GM13976 (cell line): ENCODE results near the gene LTBP3.

Source experiments
- DNase-seq: peaks from one replicate; pipeline ENCODE4 v3.0.0; 2012; ENCODE audit warnings: low spot score
- in situ Hi-C: fragments of 300-500 bp; cut with MboI; formaldehyde crosslinking; loops from one replicate; pipeline ENCODE4 v1.12.0; 2022; ENCODE audit warnings: low sequenced_read_pairs, mixed read lengths, inconsistent platforms; ENCODE audit not compliant: unreplicated experiment
- TF ChIP-seq, protein P1 (sequence below): IDR thresholded peaks from 2 replicates; pipeline ENCODE4 v1.5.1; 2012; ENCODE audit warnings: borderline replicate concordance, mild to moderate bottlenecking; ENCODE audit not compliant: insufficient read depth; ENCODE audit errors: extremely low read depth, missing control alignments, control extremely low read depth

LTBP3 gene

DNA sequence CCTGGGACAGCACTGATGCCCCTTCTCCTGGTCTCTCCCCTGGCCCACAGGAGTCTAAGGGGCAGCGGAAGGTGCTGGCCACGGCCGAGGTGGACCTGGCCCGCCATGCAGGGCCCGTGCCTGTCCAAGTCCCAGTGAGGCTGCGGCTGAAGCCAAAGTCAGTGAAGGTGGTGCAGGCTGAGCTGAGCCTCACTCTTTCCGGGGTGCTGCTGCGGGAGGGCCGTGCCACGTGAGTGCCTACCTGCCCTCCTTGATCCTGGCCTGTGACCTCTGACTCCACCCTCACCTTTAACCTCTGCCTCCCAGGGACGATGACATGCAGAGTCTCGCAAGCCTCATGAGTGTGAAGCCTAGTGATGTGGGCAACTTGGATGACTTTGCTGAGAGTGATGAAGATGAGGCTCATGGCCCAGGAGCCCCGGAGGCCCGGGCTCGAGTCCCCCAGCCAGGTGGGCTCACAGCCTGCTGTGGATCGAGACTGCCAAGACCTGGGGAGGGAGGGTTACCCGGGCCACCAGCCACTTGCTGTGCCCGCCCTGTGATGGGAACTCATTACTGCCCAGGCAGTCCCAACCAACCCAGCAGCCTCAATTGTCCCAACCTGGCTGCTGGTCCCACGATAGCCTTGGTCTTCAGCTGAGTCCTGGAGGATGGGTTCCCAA lies 22.0 kb upstream of the LTBP3 start:
- in situ Hi-C loops, result no loop called here
- TF ChIP-seq, protein P1, sequence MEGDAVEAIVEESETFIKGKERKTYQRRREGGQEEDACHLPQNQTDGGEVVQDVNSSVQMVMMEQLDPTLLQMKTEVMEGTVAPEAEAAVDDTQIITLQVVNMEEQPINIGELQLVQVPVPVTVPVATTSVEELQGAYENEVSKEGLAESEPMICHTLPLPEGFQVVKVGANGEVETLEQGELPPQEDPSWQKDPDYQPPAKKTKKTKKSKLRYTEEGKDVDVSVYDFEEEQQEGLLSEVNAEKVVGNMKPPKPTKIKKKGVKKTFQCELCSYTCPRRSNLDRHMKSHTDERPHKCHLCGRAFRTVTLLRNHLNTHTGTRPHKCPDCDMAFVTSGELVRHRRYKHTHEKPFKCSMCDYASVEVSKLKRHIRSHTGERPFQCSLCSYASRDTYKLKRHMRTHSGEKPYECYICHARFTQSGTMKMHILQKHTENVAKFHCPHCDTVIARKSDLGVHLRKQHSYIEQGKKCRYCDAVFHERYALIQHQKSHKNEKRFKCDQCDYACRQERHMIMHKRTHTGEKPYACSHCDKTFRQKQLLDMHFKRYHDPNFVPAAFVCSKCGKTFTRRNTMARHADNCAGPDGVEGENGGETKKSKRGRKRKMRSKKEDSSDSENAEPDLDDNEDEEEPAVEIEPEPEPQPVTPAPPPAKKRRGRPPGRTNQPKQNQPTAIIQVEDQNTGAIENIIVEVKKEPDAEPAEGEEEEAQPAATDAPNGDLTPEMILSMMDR, result no peak
- no peak for DNase-seq

DNA sequence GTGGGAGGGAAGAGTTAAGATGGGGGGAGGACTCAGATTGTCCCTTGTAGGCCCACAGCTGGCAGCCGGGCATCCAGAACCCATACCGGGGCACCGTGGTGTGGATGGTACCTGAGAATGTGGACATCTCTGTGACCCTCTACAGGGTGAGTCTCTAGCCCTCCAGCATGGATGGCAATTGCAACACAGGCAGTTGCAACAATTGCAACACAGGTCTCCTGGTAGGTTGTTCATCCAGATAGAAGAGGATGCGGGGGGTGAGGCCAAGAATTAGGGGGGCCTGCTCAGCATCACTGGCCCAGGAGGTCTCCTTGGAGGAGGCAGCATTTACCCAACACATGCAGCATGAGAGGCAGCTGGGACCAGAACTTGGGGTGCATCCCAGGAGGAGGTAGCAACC lies 21.1 kb upstream of the LTBP3 start:
- in situ Hi-C loops, result no loop called here
- no peak for DNase-seq
- TF ChIP-seq, protein P1, result no peak

DNA sequence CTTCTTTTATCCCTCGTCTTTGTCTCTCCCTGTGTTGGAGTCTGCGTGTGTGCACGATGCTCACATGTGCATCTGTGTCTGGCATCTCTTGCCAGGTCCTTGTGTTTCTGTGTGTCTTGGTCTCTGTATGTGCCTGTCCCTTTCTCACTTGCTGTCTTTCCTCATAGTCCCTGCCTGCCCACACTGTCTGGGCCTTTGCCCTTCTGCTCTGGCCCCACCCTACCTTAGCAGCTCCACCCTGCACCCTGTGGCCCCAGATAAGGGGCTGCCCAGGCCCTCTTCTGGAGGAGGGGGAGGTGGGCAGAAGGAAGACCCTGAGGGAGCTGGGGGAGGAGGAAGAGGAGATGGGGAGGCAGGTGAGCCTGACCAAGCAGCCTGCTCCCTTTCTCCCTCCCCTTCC lies 20.5 kb upstream of the LTBP3 start:
- DNase-seq, result no peak
- TF ChIP-seq, protein P1, result no peak
- in situ Hi-C loops, result no loop called here

GRCh38 chr11:65578134-65578533 lies 20.0 kb upstream of the LTBP3 start:
- in situ Hi-C loops, result no loop called here
- no peak for DNase-seq
- TF ChIP-seq, protein P1, result no peak

- in situ Hi-C loops, result no loop called here
- no peak for DNase-seq
- TF ChIP-seq, protein P1, result no peak
These were observed 19.6 kb upstream of the LTBP3 start for GRCh38 chr11:65577756-65578109.

DNA sequence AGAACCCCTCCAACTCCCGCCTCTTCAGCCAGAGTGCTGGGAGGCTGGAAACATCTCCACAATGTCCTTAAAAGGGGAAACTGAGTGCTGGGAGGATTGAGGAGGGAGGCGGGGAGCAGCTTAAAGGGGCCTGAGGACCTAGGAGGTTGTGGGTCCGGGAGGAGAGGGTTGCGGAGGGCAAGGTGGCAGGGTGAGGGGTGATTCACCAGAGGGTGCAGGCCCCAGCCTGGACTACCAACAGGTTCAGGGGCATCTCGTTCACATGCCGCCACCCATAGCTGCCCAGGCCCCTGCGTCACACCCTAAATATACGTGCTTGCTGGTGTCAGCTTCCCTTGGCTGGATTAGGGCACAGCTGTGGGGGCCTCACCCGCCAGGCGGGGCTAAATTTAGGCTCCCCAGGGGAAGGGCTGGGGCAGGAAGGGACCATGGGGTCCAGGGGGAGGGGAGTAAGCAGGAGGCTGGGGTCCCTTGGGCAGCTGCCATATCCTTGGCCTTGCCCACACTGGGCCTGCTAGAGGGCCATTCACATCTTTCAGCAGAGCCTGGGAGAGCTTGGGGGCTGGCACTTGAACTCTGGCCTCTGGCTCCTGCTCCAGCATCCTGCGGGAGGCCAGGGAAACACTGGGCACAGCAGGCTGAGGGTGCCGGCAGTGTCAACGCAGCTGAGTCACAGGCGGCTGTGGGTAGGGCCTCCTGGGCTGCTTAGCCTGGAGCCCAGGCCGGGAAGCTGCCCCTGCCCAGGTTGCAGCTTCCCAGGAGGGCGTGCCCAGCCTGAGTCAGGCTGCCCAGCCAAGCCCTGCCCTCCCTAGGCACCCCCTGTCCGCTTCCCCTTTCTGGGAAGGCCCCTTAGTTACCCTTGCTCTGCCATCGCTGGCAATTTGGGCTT lies 19.0 kb upstream of the LTBP3 start:
- no peak for DNase-seq
- in situ Hi-C loops, result no loop called here
- TF ChIP-seq, protein P1, result no peak
